Stimulated activated CD4-positive, alpha-beta T cell treated with anti-CD3 and anti-CD28 coated beads, Interleukin-1b, Interleukin-23, amount 100 ng/mL, for 1 hour (primary cell): ENCODE results near the gene FAM193B.

Experiments used
- DNase-seq, 2 donors: peaks; one replicate each; pipeline ENCODE4 v3.0.0-alpha.2; 2020; ENCODE audit warnings: low read depth in 2 of 2

FAM193B gene

DNA sequence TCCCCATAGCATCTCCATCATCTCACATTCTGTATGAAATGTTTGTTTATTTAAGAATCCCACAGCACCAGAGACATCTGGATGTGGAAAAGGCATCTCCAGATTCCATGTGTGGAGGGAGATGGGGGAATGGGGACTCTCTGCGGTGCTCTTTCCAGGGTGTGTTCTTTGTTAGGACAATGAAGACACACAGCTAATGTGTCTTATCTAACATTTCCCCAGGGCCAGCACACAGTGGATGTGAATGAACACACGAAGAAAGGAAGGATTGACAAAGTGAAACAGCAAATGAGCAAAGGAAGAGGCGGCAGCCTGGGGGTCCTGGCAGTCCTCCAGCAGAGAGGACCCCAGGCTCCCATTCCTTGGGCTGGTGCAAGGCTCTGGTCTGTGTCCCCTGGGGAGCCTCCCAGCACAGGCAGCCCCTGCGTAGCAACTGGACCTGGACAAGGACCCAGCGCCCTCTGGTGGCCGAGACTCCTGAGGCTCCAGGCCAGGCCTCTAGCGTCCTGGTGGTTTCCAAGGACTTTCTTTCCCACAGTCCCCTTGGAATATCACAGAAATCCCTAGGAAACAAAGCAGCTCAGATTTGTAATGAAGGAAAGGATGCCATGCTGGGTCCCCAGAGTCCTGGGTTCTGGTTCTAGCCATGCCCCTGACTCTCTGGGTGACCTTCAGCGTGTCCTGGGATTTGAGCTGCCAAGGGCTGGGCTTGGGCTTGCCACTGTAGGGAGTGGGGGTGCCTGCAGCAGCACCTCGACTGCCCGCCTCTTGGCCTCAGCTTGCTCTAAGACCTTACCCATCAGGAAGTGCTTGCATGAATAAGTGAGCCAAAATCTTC, 53.5 kb downstream of the FAM193B start:
- peak; percentile 70 to 85 for DNase-seq

GRCh38 chr5:177499842-177500241, 54.5 kb downstream of the FAM193B start:
- no peak for DNase-seq

GRCh38 chr5:177498013-177498787, 56.2 kb downstream of the FAM193B start:
- DNase-seq, result no peak

DNA sequence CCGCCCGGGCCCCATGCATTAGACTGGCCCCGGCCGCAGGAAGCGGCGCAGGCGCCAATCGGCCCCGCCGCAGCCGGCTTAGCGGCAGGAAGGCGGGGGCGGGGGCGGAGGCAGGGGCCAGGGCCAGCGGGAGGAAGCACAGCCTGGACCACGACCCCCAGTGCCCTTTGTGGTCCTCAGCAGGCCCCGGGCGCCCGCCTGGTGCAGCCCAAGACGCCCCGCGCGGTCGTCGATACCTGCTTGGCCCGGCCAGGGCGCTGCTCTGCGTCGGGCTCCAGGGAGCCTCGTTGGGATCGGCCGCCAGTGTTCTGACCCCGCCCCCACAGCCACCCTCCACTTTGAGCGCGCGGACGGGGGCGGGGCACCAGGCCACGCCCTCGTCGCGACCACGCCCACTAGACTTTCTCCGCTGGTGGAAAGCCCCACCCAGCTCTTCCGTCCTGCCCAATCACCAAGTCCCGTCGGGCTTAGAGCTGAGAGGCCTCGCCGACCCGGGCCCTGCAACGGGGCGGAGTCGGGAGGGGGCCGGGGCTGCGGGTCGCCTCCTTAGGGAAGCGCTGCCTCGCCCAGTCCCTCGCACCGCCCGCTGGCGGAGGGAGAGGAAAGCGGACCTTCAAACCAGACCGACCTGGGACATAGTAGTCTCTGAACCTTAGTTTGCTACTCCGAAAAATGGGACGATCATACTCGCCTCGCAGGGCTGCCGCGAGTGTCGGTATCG, 56.9 kb downstream of the FAM193B start, which contains the start of gene PDLIM7:
TSS of gene PDLIM7 (minus strand) at position 313 of the 721 bp plus-strand sequence. CDS start 1,092 bp downstream, outside the sequence.
- DNase-seq, result peak; percentile 88 to 92

DNA sequence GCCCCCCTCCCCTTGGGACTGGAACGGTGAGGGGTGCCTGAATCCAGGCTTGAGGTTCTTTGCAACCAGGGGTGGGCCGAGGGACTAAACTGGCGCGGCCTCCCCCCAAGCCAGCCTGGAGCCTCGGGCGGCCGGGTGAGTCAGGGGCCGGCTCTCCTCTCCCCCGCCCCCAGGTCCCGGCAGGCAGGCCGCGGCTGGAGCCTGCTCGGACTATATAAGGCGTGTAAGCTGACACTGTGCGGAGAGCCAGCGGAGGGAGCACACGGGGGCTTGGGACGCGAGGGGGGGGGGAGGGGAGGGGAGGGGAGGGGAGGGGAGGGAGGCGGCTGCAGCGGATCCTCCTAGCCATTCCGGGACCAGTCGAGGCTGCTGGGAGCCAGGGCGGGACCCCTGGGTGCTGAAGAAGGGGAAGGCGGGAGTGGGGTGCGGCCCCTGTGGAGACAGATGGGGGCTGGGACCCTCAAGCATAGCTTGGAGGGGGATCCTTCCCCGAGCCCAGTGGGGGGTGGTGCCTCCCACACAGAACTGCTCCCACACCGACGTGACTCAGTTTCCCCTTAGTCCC, 57.6 kb downstream of the FAM193B start:
- DNase-seq, result no peak

DNA sequence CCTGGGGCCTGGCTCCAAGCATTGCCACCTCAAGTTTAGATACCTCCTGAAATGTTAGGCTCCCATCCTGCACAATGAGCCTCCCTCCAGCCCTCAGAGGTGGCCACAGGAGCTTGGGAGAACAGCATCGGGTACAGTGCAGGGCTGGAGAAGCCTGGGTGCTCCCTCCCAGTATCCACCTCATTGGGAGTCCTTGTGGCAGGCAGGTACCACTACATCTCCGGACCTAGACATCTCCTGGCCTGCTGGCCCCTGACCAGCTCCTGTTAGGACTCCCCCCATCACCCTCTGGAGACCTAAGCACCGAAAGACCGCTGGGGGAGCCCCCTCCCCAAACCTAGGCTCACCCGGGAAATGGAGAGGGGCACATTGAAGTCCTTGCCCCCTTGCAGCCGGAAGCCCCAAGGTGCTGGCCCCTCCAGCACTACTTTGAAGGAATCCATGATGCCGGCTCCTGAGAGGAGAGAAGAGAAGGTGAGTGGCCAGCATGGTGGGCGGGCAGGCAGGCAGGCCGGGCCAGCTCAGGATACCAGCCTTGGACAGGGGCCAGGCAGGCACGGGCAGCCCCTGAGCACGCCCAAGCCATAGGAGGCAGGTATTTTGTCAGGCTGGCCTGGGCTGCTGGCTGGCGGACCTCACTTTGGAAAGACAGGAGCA, 58.2 kb downstream of the FAM193B start:
- no peak for DNase-seq

DNA sequence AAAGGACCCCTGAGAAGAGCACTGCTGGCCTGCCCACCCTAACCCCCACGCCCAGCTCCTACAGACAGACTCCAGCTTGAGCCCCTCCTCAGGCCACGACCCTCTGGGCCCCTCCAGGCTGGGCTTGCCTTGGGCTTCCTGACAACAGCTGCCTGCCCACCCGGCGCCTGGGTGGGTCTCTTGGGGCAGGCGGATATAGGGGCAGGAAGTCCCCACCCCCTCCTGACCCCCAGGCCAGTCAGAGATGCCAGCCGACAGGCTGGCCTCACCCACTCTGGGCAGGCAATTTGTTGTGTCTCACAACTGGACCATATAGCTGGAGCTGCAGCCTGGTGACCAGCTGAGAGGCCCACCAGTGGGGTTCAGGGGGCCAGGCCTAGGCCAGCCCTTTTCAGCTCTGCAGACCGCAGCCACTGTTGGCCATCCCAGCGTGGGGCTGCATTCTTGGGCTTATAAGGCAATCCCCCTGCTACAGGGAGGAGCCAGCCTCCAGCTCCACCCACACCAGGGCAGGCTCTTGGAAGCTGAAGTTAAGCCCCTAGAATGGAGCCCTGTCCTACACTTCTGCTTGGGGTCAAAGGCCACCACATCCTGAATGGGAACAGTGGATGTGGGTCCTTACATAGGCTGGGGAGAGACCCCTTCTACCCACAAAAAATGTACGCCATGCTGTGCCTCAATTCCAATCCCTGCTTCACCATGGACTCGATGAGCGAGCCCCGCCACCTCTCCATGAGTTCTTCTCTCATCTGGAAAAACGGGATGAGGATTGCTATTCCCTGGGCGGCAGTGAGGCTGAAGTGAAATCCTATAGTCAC, 58.9 kb downstream of the FAM193B start:
- no peak for DNase-seq

DNA sequence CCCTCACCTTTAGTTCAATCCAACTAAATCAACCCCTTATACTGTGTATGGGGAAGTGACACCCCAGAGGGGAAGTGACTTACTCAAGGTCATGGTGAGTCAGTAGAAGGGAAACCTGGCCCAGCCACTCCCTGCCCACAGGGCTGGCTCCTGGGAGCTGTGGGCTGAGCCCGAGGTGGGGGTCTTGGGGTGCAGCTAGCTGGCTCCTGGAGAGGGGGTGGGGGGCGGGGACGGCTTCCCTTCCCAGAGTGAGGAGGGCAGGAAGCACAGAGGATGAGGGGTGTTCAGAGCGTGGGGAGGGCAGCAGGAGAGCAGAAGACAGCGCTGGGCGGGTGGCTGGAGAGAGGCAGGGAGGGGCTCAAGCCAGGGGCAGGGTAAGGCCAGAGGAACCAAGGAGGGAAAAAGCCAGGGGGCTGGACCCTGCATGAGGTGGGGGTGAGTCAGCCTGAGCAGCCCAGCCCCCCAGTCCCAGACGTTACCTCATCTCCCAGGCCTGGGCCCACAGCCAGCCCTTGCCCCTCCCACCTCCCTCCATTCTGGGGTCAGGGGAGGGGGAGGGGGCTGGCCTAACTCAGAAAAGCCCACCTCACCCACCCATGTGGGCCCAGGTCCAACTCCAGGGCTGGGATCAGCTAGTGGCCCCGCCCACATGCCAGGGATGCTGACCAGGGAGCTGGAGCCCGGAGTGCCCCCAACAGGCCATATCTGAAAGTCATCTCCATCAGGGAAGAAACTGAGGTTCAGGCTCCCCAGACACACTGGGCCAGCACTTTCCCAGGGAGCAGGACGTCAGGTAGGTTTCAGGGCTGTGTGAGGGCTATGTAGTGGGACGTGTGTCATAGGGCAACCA, 59.8 kb downstream of the FAM193B start:
- no peak for DNase-seq

DNA sequence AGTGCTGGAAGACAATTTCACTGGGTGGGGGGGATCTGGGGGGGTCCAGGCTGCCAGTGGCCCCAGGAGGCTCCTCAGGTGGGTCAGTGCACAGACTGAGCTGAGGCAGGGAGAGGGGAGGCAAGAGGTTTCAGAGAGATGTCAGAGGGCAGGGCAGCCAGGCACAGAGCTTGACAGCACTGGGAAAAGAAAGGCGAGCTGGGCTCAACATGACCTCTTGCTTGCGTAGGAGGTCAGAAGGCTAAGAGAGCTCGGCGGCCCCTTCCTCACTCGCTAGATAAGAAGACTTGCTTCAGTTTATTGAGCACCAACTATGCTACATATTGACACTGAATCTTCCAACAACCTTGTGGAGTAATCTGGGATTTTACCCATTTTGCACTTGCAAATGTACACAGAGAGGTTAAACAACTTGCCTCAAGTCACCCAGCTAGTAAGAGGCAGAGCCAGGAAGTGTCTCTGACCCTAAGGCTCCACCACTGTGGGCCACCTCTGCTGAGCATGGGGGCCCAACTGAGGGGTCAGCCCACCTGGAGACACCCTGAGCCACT, 60.5 kb downstream of the FAM193B start:
- DNase-seq, result no peak

- DNase-seq, result no peak
Observed at GRCh38 chr5:177492841-177493240, 61.5 kb downstream of the FAM193B start.

DNA sequence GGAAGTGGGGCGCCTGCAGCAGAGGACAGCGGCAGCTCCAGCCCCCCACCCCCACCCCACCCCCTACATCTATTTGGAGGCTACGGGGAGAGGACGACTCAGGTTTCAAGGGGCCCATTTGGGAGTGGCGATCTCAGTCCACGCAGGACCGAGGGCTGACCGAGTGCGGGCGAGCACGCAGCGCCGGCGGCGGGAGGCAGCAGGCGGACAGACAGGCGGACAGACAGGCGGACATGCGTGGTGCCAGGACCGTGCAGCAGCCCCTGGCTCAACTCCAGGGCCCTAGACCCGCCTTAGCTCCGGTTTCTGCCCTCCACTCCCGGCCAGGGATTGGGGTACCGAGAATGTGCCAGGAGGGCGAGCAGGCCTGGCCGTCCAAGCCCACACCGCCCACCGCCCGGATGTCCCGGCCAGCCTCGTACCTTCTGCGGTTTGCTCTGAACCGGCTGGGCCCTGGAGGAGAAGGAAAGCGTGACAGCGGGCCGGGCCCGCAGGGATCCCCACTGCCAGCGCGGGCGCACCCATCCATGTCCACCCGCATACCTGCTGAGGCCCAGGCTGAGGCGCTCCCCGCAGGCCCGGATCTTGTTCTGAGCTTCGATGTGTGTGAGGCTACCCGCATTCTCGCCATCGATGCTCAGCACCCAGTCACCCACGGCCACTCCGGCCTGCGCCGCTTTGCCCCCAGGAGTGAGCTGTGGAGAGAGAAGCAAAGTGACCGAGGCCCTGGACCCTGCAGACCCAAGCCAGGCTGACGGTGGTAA, 62.2 kb downstream of the FAM193B start:
- no peak for DNase-seq

- DNase-seq, result no peak
Observed at GRCh38 chr5:177491429-177491945, 62.9 kb downstream of the FAM193B start.

- DNase-seq, result no peak
Observed at GRCh38 chr5:177490992-177491391, 63.4 kb downstream of the FAM193B start.

DNA sequence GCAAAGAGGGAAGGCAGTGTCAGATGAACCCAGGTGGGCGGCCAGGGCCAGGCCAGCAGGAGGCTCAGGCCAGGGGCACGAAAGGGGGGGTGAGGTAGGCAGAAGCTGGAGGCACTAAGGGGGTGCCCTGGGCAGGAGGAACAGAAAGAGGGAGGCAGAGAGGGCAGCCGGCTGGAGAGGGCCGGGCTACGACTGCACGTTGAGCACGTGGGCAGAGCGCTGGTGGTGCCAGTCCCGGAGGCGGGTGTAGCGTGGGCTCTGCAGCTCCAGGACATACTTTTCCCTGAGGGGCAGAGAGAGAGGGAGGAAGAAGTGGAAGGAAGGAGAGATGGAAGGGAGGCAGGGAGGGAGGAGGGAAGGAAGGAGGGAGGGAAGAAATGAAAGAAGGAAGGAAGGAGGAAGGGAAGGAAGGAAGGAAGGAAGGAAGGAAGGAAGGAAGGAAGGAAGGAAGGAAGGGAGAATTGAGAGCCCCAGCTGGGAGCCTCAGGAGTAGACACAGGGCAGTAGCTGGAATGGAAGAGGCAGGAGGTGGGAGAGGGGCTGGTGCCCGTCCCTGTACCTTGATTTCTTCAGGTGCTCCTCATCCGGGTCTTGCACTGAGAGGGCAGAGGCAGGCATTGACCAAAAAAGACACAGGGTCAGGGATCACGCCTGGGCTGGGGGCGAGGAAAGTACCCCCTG, 63.9 kb downstream of the FAM193B start:
- no peak for DNase-seq

DNA sequence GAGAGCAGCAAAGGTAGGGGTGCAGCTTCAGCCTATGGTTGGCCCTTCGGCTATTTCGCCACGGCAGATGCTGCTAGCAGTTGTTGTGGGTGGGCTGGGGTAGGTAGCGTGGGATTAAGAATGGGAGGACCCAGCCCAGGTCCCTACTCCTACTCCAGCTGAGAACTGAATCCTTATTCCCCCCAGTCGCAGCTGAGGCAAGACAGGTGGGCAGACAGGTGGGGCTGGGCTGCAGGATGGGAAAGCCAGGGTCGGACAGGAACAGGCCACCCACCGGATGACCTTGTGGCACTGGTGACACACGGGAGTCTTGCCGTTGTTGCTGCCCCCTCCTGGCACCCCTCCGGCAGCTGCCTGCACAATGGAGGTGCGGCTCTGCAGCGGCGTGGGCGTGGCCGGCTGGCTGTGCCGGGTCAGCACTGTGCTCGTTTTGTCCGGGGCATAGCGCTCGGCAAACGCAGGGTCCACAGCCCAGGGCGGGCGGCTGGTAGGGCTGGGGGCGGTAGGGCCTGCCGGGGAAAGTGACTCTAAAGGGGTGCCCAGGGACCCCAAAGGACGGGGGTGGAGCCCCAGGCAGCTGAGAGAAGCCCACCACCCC, 65.1 kb downstream of the FAM193B start:
- DNase-seq, result no peak

DNA sequence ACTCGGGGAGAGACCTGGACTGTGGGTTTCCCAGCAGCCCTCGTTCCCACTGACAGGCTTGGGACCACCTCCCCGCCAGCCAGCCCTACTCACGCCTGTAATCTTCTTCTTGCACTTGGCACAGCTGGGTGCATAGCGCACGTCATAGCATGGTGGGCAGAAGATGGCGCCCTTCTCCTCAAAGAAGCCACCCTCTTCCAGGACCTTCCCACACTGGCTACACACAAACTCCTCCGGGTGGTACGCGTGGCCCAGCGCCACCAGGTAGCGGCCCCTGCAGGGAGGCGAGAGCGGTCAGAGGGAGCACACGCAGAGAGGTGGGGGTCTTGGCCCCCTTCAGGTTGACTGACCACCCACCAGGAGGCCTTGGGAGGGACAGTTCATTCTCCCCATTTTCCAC, 66.4 kb downstream of the FAM193B start:
- DNase-seq, result no peak

GRCh38 chr5:177487144-177487543, 67.2 kb downstream of the FAM193B start:
- DNase-seq, result no peak
